Activated T-cell treated with anti-CD3 and anti-CD28 coated beads, Interleukin-2, amount 50 U/mL, for 72 hours (primary cell): Measurements from ENCODE around the gene HCFC1. TPM values are rescaled to one million over a fixed set of nuclear protein-coding genes. Genes with fewer than 3 reads are reported as not detected.
A peak's percentile ranks its signal among the peaks of the same experiment; 100 is the strongest.

Experiments
- ATAC-seq, 2 donors: fragments of 150-1000 bp; cut with Tn5 transposase; replicated peaks in 1 of 2; 2 replicates each; pipeline ENCODE4 v1.10.0; 2021; ENCODE audit warnings: moderate library complexity in 2 of 2, mild to moderate bottlenecking in 1 of 2
- DNase-seq, 2 donors: peaks; one replicate each; pipeline ENCODE4 v3.0.0; 2021 to 2022; ENCODE audit warnings: mixed read lengths in 1 of 2
- H3K27ac Mint-ChIP-seq: one replicate; pipeline ENCODE4 v1.8.0; 2022; ENCODE audit warnings: mild to moderate bottlenecking, moderate library complexity, mixed read lengths
- H3K27me3 Mint-ChIP-seq: one replicate; pipeline ENCODE4 v1.8.0; 2022; ENCODE audit warnings: low read depth, mixed read lengths
- H3K36me3 Mint-ChIP-seq, 2 donors: one replicate each; pipeline ENCODE4 v1.8.0; 2022; ENCODE audit warnings: mixed read lengths in 2 of 2, mild to moderate bottlenecking in 1 of 2; ENCODE audit not compliant: insufficient read depth in 2 of 2
- H3K4me1 Mint-ChIP-seq: one replicate; pipeline ENCODE4 v1.8.0; 2022; ENCODE audit warnings: low read depth, mixed read lengths
- H3K4me3 Mint-ChIP-seq, 2 donors: one replicate each; pipeline ENCODE4 v1.8.0; 2022; ENCODE audit warnings: mild to moderate bottlenecking in 2 of 2, mixed read lengths in 2 of 2, moderate library complexity in 2 of 2
- H3K9me3 Mint-ChIP-seq, 2 donors: one replicate each; pipeline ENCODE4 v1.8.0; 2022; ENCODE audit warnings: mixed read lengths in 2 of 2
- total RNA-seq, 2 donors: library from RNA; stranded (reverse); gene quantifications; one replicate each; pipeline ENCODE4 v1.2.3, GENCODE V29; 2022

HCFC1 gene
- total RNA-seq, 2 donors from 2014 or later, result 59.3 to 65.8 TPM

DNA sequence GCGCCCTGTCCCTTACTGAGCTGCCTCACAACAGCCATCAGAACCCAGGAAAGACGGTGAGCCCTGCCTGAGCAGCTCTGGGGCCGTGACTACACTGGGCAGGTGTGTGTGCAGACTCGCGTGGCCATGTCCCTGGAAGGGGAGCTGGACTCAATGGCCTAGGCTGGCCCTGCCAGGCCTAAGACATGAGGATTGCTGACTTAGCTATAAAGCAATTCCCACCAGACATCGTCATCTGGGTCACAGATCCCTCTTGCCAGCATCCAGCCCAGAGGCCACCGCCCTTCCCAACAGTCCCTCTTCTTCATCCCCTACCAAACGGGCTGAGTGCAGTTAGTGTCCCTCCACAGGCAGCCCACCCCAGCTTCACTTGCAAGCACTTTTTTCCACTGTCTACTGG is 40.5 kb downstream of the HCFC1 start:
- H3K36me3 Mint-ChIP-seq, result peaks cover 0 to 3% of the 10 kb centered on the region in 2 donors
- H3K4me1 Mint-ChIP-seq, result peaks cover 44% of the 10 kb centered on the region
- DNase-seq (no peak), ATAC-seq (no peak)
- no peak overlapping the region for H3K27ac Mint-ChIP-seq
- H3K27me3 Mint-ChIP-seq, result no peaks in the 10 kb centered on the region
- H3K4me3 Mint-ChIP-seq, result no peak overlapping the region
- no peaks in the 10 kb centered on the region for H3K9me3 Mint-ChIP-seq

DNA sequence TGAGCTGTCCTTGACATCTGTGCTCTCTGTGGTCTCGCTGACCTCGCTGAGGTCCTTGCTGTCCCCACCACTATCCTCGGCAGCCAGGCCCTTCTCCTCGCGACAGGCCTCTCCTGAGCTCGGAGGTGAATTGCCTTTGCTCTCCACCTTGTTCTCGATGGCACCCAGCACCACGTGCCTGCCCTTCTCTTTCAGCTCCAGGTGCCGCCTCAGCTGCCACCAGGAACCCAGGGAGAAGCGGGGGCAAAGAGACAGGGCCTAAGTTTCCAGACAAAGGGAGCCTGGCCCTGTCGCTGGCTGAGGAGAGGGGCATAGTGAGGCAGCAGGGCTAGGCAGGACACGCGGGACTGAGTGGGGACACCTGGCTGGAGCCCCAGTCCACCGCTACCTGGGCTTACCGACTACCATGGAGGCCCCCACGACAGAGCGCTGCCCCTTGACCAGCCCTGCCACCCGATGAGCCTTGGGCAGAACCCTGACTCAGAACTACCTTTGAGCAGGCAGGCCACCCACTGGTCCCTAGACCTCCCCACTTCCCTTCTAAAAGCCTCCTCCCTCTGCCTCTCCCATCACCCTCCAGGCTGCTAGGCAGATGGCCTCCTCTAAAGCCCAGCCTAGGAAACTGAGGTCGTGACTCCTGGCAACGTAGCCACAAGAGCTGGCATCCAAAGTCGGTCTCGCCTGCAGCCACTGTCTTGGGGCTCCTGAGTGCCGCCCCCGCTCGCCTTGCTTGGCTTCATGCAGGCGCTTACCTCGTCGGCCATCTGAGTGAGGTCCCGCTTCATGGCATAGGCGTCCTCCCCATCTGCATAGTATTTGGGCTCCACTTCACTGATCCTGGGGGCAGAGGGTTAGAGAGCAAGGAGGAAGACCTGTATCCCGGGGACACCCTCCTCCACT is 41.4 kb downstream of the HCFC1 start:
- H3K4me1 Mint-ChIP-seq, result peaks cover 44% of the 10 kb centered on the region
- DNase-seq (no peak), ATAC-seq (no peak)
- H3K4me3 Mint-ChIP-seq, result no peak overlapping the region
- no peaks in the 10 kb centered on the region for H3K9me3 Mint-ChIP-seq
- H3K36me3 Mint-ChIP-seq, result peaks cover 0 to 5% of the 10 kb centered on the region in 2 donors
- H3K27ac Mint-ChIP-seq, result no peak overlapping the region
- no peaks in the 10 kb centered on the region for H3K27me3 Mint-ChIP-seq

DNA sequence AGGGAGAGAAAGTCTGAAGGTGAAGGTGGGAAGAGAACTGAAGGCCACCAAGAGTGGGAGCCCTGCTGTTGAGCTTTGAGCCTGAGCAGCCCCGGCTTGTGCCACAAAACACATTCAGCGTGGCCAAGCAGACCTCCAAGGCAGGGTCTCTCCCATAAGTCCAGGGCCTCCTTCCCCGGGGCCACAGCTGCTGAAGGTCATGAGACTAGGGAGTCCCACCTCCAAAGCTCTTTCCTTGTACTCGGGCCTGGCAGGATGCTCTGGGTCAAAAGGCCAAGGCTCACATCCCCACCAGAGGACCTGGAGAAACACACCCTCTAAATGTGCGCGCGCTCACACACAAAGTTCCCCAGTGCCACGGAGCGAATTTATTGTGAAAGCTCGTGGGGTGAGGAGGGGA is 42.0 kb downstream of the HCFC1 start:
- H3K4me3 Mint-ChIP-seq, result peak overlapping the region in 1 of 2 donors; percentile 88
- ATAC-seq (no peak), DNase-seq (no peak)
- peak overlapping the region; percentile 3 for H3K27ac Mint-ChIP-seq
- peaks cover under 1 to 5% of the 10 kb centered on the region in 2 donors for H3K36me3 Mint-ChIP-seq
- H3K4me1 Mint-ChIP-seq, result peaks cover 50% of the 10 kb centered on the region
- no peaks in the 10 kb centered on the region for H3K9me3 Mint-ChIP-seq
- no peaks in the 10 kb centered on the region for H3K27me3 Mint-ChIP-seq

DNA sequence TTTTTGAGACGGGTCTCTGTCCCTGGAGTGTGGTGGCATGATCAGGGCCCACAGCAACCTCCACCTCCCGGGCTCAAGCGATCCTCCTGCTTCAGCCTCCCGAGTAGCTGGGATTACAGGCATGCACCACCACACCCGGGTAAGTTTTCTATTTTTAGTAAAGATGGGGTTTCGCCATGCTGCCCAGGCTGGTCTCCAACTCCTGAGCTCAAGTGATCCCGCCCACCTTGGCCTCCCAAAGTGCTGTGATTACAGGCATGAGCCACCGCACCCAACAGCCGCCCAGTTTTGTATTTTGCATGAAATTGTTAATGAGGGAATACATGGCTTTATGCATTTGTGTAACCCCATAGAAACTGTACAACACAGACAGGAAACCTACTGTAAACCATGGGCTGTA is 42.8 kb downstream of the HCFC1 start:
- H3K36me3 Mint-ChIP-seq, result peaks cover 4 to 5% of the 10 kb centered on the region in 2 donors
- H3K4me3 Mint-ChIP-seq, result peak overlapping the region; percentile 88 to 90
- no peaks in the 10 kb centered on the region for H3K9me3 Mint-ChIP-seq
- H3K27me3 Mint-ChIP-seq, result no peaks in the 10 kb centered on the region
- DNase-seq (no peak), ATAC-seq (no peak)
- H3K27ac Mint-ChIP-seq, result no peak overlapping the region
- peaks cover 53% of the 10 kb centered on the region for H3K4me1 Mint-ChIP-seq

DNA sequence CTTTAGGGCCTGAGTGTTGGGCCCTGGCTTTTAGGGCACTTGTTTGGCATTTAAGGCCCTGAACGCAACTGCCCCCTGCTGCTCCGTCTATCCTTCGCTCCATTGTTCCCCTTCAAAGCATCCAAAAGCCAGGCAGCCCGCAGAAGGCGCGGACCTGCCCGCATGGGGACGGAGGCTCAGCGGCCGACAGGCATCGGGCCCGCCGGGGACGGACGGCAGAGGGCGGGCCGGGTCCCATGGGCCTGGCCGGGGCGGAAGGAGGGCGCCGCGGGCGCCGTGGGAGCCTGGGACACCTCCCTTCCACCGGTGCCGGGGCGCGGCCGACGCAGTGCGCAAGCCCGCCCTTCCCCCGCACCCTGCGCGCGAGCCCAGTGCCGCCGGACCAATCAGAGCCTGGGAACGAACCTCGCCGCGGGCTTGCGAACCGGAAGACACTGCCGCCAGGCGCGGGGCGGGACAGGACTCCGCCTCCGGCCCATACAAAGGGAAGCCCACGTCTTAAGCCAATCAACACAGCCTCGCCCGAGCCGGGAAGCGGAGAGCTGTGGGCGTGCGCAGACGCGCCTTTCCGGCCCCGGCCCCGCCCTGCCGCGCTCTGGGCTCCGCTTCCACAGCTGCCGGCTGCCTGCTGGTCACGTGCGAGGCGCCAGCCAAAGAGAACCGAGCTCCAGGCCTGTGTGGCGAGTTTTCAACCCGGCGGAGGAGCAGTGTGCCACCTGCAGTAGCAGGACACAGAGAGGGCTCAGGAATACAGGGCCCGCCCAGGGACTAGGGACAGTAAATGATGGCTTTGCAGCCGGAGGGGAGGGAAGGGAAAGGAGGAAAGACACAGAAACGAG is 43.5 kb downstream of the HCFC1 start:
- H3K4me3 Mint-ChIP-seq, result peak overlapping the region; percentile 90 to 97

DNA sequence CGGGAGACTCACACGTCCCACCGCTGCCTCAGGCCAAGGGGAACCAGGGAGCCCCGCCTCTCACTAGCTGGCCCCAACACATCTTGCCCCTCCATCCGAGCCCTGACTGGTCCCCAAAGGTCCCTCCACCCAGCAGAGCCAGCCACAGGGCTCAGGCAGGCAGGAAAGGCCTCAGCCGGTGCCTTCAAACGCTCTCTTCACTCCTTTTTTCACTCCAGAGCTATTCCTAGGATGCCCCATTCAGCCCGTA is 44.0 kb downstream of the HCFC1 start:
- Mint-ChIP-seq H3K4me1 (peaks cover 62% of the 10 kb centered on the region), H3K4me3 (peak overlapping the region; percentile 89 to 97), H3K9me3 (no peaks in the 10 kb centered on the region), H3K36me3 (peaks cover 4 to 5% of the 10 kb centered on the region in 2 donors), H3K27ac (peak overlapping the region; percentile 73), H3K27me3 (no peaks in the 10 kb centered on the region)
- no peak for ATAC-seq
- DNase-seq, result no peak

More for the DNA sequence above, 43.5 kb downstream of the HCFC1 start:
- ATAC-seq (peak; percentile 75 to 78), DNase-seq (peak; percentile 92 to 97)
- Mint-ChIP-seq H3K27me3 (no peaks in the 10 kb centered on the region), H3K9me3 (no peaks in the 10 kb centered on the region), H3K36me3 (peaks cover 4 to 5% of the 10 kb centered on the region in 2 donors), H3K4me1 (peaks cover 57% of the 10 kb centered on the region), H3K27ac (peak overlapping the region; percentile 89)

DNA sequence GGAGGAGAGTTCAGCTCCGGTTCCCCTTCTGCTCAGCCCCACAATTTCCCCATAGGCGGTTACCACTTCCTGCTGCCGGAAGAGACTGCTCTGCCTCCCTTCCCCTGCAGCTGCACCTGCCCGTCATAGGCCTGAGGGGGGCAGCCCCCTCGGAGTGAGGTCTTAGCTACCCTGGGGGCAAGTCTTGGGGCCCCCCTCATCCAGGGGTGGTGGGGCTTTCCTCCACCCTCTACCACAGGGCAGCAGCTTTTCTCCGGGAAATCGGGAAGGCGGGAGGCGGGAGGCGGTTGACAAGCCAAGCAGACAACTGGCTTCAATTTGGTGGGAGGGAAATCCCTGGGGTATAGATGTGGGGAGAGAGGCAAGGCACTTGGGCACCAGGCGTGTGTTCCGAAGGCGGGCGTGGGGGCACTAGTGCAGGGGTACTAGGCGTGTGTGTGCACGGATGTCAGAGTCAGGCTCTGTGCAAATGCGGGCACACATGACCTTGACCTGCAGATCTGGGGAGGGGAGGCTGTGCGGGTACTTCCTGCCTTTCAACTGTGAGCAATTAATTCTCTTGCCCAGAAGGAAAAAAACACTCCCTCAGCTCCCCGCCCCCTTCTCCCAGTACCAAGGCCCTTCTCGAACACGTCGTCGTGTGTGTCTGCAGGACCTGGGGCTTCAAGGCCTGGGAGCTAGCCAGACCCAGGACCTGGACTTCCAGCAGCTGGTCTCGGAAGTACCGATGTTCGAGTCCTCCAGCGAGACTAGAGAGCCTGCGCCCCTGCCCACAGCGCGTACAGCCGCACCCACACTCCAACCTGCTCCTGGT is 44.6 kb downstream of the HCFC1 start:
- Mint-ChIP-seq H3K27me3 (no peaks in the 10 kb centered on the region), H3K4me3 (peak overlapping the region; percentile 89 to 97), H3K4me1 (peaks cover 68% of the 10 kb centered on the region), H3K9me3 (no peaks in the 10 kb centered on the region), H3K36me3 (peaks cover 4 to 5% of the 10 kb centered on the region in 2 donors), H3K27ac (peak overlapping the region; percentile 73)
- ATAC-seq, result peak; percentile 46 to 52
- DNase-seq, result peak; percentile 74 to 85

DNA sequence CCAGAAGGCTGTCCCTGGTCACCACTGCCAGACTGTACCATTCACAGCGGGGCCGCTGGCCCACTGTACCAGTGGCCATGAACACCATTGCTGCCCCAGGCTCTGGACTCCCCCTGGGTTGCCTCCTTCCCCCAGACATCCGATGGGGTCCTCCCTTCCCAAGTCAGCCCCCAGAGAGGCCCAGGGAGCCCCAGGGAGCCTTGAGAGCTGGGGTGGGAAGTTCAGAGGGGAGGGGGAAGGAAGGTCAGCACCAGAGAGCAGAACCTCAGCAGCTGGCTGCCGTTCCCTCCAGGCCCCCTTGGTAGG is 45.1 kb downstream of the HCFC1 start:
- Mint-ChIP-seq H3K27ac (peak overlapping the region; percentile 89), H3K4me3 (peak overlapping the region; percentile 89 to 97), H3K27me3 (no peaks in the 10 kb centered on the region), H3K36me3 (peaks cover 4% of the 10 kb centered on the region in 2 donors), H3K9me3 (no peaks in the 10 kb centered on the region), H3K4me1 (peaks cover 71% of the 10 kb centered on the region)
- ATAC-seq (peak; percentile 25), DNase-seq (no peak)

DNA sequence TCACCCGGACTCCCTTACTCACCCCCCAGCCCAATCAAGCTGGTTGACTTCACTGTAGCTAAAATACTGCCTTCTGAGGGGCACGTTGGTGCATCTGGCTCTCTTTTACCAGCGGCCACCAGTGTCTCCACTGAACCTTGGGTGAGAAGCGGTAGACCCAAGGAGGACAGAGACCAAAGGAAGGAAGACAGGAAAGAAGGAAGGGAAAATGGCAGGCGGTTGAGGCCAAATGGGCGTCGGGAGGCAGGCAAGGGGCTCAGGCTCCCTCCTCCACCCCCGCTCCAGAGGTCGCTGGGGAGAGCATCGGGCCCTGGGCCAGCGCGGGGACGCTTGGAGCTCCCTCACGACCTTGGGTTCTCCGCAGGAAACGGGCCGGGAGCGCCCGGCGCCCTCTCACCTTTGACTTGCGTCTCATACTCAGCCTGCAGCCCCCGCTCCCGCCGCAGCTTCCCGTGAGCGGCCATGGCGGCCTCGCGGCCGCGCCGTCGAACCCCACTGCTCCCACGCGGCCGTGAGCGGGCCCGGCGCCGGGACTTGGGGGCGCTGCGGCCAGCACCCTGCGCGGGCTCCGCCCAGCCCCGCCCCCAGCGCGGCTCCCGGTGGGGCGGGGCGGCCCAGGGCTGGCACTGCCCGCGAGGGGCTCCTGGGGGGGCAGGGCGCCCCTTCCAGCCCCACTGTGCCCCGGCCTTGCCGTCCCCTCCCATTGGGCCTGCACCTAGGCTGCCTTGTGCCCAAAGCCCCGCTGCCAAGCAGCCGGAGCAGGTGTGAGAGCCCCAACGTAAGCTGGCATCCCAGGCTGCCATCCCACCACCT is 45.7 kb downstream of the HCFC1 start, which contains the start of gene ARHGAP4:
TSS of gene ARHGAP4 (minus strand) at position 526 of the 813 bp plus-strand sequence. CDS start at position 464, 62 bp downstream.
- Mint-ChIP-seq H3K27ac (peak within 1 kb of the TSS; percentile 89), H3K27me3 (no peaks in the 10 kb centered on the region), H3K9me3 (no peaks in the 10 kb centered on the region), H3K4me1 (peaks cover 71% of the 10 kb centered on the region), H3K4me3 (peak within 1 kb of the TSS; percentile 96 to 97), H3K36me3 (peaks cover 2 to 4% of the 10 kb centered on the region in 2 donors)
- peak; percentile 25 to 33 for ATAC-seq
- DNase-seq, result peak; percentile 72 to 74

DNA sequence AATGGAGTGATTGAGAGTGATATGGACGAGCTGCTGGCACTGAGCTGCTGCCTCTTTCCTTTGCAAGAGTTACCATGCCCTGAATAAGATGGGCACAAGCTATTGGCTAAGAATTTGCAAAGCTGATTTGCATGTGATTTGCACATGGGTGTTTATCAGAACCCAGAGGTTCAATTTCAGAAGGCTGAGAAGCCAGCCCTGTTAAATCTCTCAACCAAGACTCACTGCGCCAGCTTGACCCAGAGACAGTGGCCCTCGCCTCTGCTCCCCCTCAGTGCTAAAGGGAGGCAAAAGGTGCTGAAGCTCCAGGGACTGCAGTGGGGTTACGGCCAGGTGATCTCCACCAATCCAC is 46.3 kb downstream of the HCFC1 start:
- H3K36me3 Mint-ChIP-seq, result peaks cover 2 to 4% of the 10 kb centered on the region in 2 donors
- peaks cover 65% of the 10 kb centered on the region for H3K4me1 Mint-ChIP-seq
- H3K27me3 Mint-ChIP-seq, result no peaks in the 10 kb centered on the region
- DNase-seq (no peak), ATAC-seq (no peak)
- no peaks in the 10 kb centered on the region for H3K9me3 Mint-ChIP-seq
- H3K27ac Mint-ChIP-seq, result peak overlapping the region; percentile 88
- peak overlapping the region; percentile 90 to 96 for H3K4me3 Mint-ChIP-seq

DNA sequence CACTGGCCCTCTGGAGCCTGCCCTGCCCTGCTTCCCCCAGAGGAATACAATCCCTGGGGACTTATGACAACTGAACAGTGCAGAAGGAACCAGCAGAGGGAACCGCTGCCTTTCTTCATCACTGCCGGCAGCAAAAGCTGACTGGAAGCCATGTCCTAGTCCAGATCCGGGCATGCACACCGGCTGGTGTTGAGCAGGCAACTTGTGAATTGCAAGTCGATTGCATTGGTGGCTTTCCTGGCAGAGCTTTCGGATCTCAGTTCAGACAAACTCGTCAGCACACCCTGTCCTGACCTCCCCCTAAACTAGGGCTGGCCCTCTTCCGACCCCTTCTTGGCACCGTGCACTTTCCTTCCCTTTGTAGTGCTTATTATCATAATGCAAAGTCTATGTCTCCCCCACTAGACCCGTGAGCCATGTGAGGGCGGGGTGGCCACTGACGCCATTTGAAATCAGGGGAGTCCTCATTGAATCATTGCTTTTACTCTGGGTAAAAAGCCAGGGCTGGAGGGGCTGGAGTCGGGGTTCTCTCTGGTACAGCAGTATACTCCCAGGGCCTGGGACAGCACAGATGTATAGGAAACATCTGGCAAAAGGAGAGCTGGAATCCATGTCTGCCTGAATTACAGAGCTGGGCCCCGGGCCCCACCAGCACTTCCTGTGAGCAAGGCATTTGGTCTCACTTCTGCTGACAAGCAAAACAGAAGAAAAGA is 47.3 kb downstream of the HCFC1 start:
- peaks cover 60% of the 10 kb centered on the region for H3K4me1 Mint-ChIP-seq
- no peak for ATAC-seq
- peak overlapping the region; percentile 82 for H3K27ac Mint-ChIP-seq
- H3K9me3 Mint-ChIP-seq, result no peaks in the 10 kb centered on the region
- peak; percentile 36 to 46 for DNase-seq
- peak overlapping the region; percentile 90 to 96 for H3K4me3 Mint-ChIP-seq
- peaks cover 5% of the 10 kb centered on the region in 2 donors for H3K36me3 Mint-ChIP-seq
- H3K27me3 Mint-ChIP-seq, result peaks cover 3% of the 10 kb centered on the region
